H1 (cell line): ENCODE results near the gene FLT3. TPM values are rescaled to one million over a fixed set of nuclear protein-coding genes. Genes with fewer than 3 reads are reported as not detected.

Experiments used
- BACH1 ChIP-seq: IDR thresholded peaks from 2 replicates; pipeline ENCODE4 v1.6.1; 2012; ENCODE audit warnings: low read length, improper control_type of control experiment
- CBX5 ChIP-seq: fragments of 300-800, 300-1000 bp; sonication (generic); IDR thresholded peaks from 2 replicates; pipeline ENCODE4 v1.7.1; 2016; ENCODE audit warnings: antibody characterized with exemption, low read length, low read depth
- HDAC6 ChIP-seq: IDR thresholded peaks from one replicate; pipeline ENCODE4 v1.7.1; 2012; ENCODE audit warnings: low read depth, mild to moderate bottlenecking, inconsistent platforms, low read length, moderate library complexity
- JUND ChIP-seq: IDR thresholded peaks from 2 replicates; pipeline ENCODE4 v1.6.1; 2011; ENCODE audit warnings: mild to moderate bottlenecking, improper control_type of control experiment, low read length
- RNF2 ChIP-seq: fragments of 200-900, 300-1000 bp; sonication (generic); IDR thresholded peaks from 2 replicates; pipeline ENCODE4 v1.7.1; 2016; ENCODE audit warnings: borderline replicate concordance, low read depth, mild to moderate bottlenecking, antibody characterized with exemption, low read length; ENCODE audit not compliant: poor library complexity, severe bottlenecking; ENCODE audit errors: missing control alignments
- SIX5 ChIP-seq: IDR thresholded peaks from 2 replicates; pipeline ENCODE4 v1.6.1; 2011; ENCODE audit warnings: mild to moderate bottlenecking, low read depth, low read length
- TCF12 ChIP-seq: IDR thresholded peaks from 2 replicates; pipeline ENCODE4 v1.6.1; 2011; ENCODE audit warnings: low read depth, mild to moderate bottlenecking, low read length
- polyA plus RNA-seq, 7 experiments: library from polyadenylated mRNA; depleted of rRNA in 3 of 7; stranded (reverse) in 5 of 7; unstranded in 2 of 7; fragments of >200 nt in 5 of 7; fragments of 200-250 nt in 2 of 7; gene quantifications; 1 replicate in 5 of 7; 2 replicates in 1 of 7; 4 replicates in 1 of 7; pipeline versions ENCODE4 v1.2.1 to v1.2.3, GENCODE V29; 2011 to 2013; ENCODE audit warnings: missing spikeins in 2 of 7, mixed read lengths in 2 of 7
- total RNA-seq: library from RNA; stranded (reverse); fragmentation: NEBNext Ultra II Directional; extraction: Animal tissue kit (Norgen Biotek cat#: 25700); gene quantifications from 2 replicates; pipeline ENCODE4 v1.2.1, GENCODE V29; 2021

FLT3 gene
- total and polyA plus RNA-seq, 2 of the 8 experiments (the other 6 are each of a cell fraction or from before 2014, with no cell fraction given): 0.44 to 0.71 TPM

GRCh38 chr13:27954406-27954851 is 145.9 kb downstream of the FLT3 start (continued):
- TF ChIP-seq BACH1 (no peak), CBX5 (no peak), RNF2 (peak; percentile 66), HDAC6 (no peak), TCF12 (peak; percentile 45; the same call in 1 of the 2 replicates), SIX5 (no peak), JUND (no peak)
- TF ChIP-seq, all 59 proteins: peak for 5
